Measurements from ENCODE around the gene PPFIA3.
"Not testable (repeated sequence)": the region's sequence is repeated elsewhere in the genome, so short reads cannot be mapped to it uniquely, and the experiment has no call there.

Gene PPFIA3

DNA sequence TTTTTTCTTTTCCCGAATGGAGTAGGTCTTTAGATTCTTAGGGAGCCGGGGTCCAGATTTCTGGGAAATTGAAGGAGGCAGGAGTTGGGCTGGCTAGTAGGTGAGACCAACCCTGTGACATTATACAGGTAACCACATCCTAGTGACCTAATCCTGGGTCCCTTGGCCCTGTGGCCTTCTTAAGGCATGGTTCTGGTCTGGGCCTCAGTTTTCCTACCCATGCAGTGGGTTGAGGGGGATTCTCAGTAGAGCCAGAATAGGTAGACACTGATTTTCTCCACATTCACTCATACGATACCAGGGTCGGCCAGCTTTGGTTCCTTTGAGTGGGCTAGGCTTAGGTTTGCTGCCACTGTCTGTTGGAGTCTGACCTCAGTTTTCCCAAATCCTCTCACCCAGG lies 7.2 kb downstream of the PPFIA3 start:
- DNase-seq: no peak

DNA sequence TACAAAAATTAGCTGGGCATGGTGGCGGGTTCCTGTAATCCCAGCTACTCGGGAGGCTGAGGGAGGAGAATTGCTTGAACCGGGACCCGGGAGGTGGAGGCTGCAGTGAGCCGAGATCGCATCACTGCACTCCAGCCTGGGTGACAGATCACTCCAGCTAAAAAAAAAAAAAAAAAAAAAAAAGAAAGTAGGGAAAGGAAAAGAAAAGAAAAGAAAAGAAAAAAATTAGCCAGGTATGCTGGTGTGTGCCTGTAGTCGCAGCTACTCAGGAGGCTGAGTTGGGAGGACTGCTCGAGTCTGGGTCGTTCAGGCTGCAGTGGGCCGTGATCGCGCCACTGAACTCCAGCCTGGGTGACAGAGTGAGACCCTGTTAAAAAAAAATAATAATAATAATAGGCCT lies 7.9 kb downstream of the PPFIA3 start:
- not testable (repeated sequence) for DNase-seq

DNA sequence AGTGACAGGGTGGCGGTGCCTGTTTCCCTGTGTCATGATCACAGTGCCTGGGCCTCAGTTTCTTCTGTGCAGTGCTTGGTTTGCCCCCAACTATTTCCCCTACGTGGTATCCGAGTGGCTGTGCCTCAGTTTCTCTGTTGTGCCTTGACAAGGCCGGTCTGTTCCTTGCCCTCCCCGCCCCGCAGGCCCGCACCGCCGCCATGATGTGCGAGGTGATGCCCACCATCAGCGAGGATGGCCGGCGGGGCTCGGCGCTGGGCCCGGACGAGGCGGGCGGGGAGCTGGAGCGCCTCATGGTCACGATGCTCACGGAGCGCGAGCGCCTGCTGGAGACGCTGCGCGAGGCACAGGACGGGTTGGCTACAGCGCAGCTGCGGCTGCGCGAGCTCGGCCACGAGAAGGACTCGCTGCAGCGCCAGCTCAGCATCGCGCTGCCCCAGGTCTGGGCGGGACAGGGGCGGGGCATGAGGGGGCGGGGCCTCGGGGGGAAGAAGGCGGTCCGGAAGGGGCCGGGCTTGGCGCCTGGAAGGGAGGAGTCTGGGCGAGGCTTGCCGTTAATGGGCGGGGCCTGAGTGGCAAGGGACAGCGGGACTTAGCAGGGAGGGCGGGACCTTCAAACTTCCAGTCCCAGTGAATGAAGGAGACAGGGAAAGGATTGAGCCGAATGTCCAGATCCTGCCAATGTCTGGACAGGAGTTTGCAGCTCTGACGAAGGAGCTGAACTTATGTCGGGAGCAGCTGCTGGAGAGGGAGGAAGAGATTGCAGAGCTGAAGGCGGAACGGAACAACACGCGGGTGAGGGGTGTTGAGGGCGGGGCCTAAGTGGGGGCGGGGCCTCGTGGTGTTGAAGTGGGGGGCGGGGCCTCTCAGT lies 8.6 kb downstream of the PPFIA3 start:
- peak; percentile 87 for DNase-seq

DNA sequence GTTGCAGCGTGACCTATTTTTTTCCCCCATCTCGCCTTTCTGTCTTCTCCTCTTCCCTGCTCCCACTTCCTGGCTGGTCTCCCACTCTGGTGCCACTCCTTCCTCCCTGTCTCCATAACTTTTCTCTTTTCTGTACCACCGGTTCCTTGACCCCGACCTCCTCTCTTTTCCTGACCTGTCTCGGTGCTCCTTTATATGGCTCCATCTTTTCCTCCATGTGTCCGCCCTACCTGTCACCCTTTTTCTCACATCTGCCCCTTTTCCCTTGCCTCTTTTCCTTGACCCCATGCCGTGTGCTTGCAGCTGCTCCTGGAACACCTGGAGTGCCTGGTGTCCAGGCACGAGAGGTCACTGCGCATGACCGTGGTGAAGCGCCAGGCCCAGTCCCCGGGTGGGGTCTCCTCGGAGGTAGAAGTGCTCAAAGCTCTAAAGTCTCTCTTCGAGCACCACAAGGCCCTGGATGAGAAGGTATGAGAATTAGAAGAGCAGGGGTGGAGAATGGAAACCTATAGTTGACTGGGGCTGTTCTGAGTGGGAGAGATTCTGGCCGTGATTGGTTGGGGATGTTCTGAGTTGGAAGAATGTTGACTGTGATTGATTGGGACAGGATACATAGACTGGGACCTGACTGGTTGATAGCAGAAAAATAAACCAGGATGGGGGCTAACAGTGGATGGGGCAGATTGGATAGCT lies 9.3 kb downstream of the PPFIA3 start:
- DNase-seq: no peak

DNA sequence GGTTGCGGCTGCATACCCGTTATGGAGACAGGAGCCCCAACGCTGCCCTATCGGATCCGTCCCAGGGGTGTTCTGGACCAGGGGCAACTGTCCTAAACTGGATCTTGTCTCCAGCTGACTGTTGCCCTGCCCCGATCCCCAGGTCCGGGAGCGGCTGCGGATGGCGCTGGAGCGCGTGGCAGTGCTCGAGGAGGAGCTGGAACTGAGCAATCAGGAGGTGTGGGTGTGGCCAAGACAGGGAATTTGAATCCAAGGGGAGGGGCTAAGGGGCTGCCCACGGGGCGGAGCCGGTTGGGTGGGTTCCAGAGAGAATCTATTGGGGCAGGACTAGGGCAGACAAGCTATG lies 9.9 kb downstream of the PPFIA3 start:
- DNase-seq: no peak

DNA sequence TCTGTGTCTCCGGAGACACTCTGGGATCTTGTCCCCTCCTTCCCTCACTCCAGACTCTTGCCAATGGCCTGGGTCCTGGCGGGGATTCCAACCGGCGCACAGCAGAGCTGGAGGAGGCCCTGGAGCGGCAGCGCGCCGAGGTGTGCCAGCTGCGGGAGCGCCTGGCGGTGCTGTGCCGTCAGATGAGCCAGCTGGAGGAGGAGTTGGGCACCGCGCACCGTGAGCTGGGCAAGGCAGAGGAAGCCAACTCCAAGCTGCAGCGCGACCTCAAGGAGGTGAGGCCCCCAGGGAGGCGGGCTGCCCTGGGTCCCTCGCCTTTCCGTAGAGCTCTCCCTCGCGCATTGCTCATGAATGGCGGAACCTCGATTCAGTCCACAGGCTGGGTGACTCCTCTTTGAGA lies 11.0 kb downstream of the PPFIA3 start:
- DNase-seq: no peak

DNA sequence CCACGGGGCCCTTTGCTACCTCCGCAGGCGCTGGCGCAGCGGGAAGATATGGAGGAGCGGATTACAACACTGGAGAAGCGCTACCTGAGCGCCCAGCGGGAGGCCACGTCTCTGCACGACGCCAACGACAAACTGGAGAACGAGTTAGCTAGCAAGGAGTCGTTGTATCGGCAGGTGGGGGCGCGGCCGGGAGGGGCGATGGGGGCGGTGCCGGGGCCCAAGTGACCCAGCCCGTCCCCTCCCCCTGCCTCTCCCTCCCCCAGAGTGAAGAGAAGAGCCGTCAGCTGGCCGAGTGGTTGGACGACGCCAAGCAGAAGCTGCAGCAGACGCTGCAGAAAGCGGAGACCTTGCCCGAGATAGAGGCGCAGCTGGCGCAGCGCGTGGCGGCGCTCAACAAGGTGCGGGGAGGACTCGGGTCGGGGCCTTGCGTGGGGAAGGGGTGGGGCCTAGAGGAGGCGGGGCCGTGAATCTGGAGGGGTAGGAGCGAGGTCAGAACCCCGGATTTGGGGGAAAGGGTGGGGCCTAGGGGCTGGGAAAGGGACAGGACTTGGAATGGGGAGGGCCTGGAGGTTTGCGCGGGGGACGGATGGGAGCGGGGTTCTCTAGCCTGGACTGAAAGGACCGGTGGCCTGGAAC lies 13.7 kb downstream of the PPFIA3 start:
- no peak for DNase-seq

DNA sequence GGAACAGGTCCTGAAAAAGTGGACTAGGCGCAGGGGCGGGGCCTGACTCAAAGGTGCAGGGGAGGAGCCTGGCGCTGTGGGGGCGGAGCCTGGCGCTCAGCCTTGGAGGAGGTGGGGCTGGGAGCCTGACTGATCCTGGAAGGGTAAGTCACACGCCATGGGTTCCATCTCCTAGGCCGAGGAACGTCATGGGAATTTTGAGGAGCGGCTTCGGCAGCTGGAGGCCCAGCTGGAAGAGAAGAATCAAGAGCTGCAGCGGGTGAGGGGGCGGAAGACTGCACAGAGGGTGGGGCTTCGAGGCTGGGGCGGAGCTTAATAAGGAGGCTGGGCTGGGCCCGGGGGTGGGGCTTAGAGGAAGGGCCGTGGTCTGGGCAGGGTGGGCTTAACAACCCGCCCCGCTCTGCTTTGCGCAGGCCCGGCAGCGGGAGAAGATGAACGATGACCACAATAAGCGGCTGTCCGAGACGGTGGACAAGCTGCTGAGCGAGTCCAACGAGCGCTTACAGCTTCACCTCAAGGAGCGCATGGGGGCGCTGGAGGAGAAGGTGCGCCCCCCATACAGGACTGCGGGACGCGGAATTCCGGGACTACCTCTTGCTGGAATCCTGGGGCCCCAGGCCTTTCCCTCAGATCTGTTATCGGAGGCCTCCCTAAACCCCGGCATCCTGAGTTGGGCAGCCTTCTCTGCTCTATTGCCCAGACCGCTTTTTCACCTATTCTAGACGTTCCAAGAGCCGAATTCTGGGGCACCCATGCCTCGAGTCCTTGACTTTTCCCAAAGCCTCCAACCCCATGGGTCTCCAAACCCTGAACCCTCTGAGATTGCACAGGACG lies 14.5 kb downstream of the PPFIA3 start:
- no peak for DNase-seq

DNA sequence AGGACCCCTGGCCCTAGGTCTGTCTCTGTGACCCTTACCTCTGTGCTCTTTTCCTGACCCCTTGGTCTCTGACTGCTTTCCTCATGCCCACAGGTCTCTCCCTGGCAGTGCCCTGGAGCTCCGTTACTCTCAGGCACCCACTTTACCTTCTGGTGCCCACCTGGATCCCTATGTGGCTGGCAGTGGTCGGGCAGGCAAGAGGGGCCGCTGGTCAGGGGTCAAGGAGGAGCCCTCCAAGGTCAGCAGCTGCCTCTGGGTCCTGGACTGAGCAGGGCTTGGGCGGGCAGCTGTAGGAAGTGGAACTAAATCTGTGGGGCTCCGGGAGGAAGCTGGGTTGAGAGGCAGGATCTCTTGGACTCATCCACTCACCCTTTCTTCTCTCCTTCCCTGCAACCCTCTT lies 16.3 kb downstream of the PPFIA3 start:
- DNase-seq: no peak

DNA sequence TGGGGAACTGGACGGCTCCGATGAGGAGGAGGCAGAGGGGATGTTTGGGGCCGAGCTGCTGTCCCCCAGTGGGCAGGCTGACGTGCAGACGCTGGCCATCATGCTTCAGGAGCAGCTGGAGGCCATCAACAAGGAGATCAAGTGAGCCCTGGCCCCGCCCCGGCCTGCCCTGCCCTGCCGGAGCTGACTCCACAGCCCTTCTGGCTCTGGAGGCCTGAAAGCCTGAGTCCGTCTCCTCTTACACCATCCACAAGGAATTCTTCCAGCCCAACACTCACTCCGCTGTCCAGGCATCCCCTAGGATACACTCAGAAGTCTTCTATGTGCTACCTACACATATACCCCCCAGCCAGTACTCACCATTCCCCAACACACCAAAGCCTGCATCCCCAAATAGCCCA lies 17.4 kb downstream of the PPFIA3 start:
- no peak for DNase-seq

DNA sequence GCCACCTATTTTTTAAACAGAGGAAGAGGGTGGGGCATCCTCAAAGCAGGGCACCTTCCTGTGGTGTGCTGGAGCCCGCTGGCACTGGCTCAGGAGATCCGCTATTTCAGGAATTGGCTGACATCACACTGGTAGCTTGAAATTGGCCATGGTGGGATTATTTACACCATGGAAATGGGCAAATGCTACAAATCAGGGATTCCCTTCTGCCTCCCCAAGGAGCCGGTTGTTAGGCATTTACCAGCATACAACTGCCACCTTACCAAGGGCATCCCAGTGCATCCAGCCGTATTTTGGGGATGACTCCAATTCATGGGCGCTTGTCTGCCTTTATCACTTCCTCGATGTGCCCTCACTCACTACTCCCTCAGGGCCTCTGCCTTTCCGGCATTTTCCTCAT lies 21.6 kb downstream of the PPFIA3 start:
- DNase-seq: no peak

DNA sequence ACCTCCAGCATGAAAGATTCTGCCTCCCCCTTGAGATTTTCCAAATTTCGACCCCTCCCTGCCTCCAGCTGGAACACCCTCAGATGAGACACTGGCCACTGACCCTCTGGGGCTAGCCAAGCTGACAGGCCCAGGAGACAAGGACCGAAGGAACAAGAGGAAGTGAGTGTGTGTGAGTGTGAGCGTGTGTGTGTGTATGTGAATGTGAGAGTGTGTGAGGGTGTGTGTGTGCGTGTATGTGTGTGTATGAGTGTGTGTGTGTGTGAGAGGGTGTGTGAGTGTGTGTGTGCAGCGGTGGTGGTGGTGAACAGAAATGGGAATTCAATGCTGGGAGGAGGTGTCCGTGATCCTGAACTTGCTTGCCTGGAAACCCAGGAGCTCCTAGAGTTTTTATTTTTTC lies 22.0 kb downstream of the PPFIA3 start:
- DNase-seq: no peak

DNA sequence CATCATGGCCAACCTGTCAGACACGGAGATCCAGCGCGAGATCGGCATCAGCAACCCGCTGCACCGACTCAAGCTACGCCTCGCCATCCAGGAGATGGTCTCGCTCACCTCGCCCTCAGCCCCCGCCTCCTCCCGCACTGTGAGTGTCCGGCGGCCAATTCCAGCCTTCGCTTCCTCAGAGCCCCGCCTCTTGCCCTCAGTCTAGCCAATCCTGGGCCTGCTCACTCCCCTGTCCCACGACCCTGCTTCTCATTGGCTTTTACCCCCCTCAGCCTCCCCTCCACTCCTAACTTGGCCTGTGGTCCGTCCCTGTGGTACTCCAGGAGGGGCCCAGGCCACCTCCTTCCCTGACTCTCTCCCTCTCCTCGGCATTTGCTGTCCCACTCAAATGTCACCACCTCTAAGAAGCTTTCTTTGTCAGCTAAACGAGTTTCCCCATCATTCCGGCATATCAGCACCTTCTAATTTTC lies 23.6 kb downstream of the PPFIA3 start:
- DNase-seq: no peak

DNA sequence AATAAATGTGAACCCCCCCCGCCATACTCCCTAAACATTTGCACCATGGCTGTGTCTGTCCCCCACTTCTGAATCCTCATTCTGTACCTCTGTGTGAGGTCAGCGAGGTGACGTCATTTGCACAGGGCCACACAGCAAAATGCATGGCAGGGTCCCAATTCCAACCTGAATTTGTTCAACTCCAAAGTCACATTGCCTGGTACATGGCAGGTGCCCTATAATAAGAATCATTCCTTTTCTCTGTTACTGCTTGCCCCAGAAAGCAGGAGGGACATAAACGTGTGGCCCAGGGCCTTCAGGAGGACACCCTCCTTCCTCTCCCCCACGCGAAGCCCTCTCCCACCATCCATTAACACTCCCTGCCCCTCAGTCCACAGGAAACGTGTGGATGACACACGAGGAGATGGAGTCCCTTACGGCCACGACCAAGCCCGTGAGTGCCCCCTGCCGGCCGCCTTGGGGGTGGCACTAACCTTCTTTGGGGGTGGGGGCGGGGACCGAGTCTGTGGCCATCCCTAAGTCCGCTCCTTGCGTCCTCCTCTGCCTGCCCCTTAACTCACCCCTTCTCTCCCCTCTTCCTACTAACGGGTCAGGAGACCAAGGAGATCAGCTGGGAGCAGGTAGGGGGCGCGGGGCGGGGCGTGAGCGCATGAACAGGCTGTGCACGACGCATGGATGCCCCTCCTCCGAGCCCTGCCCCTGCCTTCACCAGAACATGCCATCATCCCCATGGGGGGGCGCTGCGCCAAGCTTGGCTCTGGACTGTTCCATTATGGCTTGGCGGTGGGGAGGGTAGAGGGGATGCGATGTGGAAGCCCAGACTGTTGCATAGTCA lies 26.4 kb downstream of the PPFIA3 start:
- no peak for DNase-seq

DNA sequence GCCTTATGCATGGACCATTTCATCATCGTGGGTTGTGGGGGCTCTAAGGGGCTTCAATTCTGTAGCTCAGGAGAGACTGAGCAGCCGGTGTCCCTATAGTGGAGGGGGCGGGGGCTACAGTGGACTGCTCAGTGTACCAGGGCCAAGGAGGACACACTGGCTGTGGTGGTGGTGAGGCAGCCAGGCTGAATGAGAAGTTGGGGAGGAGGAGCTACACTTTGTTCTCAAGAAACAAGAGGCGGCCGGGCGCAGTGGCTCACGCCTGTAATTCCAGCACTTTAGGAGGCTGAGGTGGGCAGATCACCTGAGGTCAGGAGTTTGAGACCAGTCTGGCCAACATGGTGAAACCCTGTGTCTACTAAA lies 27.0 kb downstream of the PPFIA3 start:
- not testable (repeated sequence) for DNase-seq

DNA sequence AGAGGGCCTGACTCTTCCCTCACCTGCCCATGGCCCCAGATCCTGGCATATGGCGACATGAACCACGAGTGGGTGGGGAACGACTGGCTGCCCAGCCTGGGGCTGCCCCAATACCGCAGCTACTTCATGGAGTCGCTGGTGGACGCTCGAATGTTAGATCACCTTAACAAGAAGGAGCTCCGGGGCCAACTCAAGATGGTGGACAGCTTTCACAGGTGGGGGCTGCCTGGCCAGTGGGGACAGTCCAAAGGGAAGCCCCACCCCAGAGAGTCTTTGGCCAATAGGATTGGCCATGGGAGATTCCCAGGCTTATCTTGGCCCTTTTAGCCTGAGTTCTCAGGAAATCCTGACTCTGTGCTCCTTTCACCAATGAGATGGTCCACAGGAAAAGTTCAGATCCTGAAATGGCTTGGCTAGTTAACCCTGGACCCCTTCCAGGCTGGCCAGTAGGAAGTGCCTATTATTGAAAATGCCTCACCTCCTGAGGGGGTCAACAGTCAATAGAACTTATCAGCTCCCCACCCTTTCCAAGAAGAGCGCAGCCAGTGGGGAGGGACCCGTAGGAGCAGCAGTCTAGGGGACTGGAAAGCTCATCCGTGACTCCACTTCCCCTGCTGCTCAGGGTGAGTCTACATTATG lies 28.8 kb downstream of the PPFIA3 start:
- no peak for DNase-seq

DNA sequence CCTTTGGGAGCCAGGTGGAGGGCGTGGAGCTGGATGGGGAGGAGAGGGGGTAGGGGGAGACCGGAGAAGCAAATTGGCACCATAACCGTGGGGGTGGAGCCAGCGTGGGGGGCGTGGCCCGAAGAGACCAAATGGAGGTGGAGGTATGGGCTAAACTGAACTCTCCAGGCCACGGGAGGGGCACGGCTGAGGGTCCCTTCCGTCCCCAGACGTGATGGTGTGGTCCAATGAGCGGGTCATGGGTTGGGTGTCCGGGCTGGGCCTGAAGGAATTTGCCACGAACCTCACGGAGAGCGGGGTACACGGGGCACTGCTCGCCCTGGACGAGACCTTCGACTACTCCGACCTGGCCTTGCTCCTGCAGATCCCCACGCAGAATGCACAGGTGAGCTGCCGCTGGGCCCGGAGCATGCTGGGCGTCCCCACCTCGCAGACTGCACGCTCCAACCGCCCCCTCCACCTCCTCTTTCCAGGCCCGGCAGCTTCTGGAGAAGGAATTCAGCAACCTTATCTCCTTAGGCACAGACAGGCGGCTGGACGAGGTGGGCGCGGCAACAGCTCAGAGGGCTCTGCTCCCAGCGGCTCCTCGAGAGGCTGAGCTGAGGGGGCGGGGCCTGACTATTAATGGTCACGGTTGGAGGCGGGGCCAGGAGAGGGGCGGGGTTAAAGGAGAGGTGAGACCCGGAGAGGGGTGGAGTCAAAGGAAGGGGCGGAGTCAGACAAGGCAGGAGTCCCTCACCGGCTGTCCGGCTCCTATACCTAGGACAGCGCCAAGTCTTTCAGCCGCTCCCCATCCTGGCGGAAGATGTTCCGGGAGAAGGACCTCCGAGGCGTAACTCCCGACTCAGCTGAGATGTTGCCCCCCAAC lies 29.7 kb downstream of the PPFIA3 start:
- DNase-seq: peak; percentile 95

DNA sequence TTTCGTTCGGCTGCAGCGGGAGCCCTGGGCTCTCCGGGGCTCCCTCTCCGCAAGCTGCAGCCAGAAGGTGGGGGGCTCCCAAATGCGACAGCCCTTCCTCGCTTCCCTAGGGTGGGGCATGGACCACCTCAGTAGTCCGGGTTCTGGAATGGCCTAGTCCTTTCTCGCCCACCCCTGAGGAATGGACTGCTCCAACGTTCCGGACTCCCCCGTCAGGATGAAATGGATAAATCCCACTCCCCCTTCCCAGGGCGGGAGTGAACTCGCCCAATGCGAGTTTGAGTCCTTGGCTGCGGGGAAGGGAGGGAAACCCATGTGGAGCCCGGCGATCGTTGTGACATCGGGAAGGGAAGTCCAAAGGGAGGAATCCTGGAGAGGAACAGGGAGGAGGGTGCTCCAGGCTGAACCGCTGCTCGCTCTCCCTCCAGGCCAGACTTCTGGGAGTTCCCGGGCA lies 30.3 kb downstream of the PPFIA3 start:
- no peak for DNase-seq

DNA sequence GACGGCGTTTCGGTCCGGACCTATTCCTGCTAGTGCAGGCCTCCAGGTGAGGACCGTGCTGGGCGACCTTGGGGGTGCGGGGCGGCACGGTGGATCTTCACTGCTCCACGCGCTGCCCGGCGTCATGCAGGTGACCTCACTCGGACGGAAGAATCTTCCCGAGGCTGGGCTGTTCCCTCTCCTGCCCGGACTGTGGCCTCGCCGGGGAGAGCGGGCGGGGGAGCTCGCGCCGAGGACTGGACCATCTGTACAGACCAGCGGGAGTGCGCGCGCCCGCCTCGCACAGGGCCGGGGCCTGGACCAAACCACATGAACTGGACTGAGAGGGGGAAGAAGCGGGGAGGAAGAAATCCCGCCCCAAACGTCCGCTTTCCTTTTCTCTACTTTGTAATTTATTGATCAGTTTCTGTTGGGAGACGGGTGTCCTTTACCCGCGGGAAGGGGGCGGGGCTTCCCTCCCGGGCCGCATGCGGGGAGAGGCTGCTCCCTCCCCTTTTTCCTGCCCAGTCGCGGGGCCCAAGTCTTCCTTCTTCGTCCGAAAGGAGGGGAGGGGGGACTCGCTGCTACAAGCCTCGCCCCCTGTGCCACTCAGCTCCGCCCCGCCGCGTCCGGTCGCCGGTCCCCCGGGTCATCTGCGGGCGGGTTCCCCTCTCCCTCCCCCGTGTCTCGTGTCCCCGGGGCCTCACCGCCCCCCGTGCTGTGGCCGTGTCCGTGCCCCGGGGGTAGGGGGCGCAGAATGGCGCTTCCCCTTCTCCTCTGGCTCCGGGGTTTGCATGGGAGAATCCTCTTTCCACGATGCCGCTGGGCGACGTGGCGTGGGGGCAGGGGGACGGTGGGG lies 31.0 kb downstream of the PPFIA3 start:
- peak; percentile 66 for DNase-seq

DNA sequence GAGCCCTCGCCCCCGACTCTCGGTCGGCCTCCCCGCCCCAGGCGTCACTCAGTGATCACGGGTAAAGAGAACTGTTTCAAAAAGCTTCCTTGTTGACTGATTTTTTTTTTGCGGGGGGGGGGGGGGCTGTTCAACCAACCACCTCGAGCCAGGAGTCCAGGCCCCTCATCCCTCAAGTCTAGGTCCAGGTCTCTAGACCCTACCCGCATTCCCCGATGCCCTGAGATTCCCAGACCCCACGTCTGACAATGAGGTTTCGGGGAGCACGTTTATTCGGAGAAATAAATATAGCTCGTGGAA lies 31.6 kb downstream of the PPFIA3 start:
- no peak for DNase-seq

All from NCI-H187 treated with DMSO at 0.1 percent for 48 hours (cell line).